Neural progenitor cell (in vitro differentiated cells): ENCODE data around the gene CDKL4. TPM values are rescaled to one million over a fixed set of nuclear protein-coding genes. Genes with fewer than 3 reads are reported as not detected.
"Not testable (repeated sequence)": the region's sequence is repeated elsewhere in the genome, so short reads cannot be mapped to it uniquely, and the experiment has no call there.

Experiments
- DNase-seq: peaks from one replicate; pipeline ENCODE4 v3.0.0-alpha.2; 2016; ENCODE audit warnings: low spot score
- H2AFZ ChIP-seq: fragments of 200-600 bp; sonication (generic); replicated peaks from 2 replicates; pipeline ENCODE4 v1.6.1; 2016; ENCODE audit warnings: antibody characterized with exemption
- H3F3A ChIP-seq: fragments of 200-600 bp; sonication (generic); 2 replicates; pipeline ENCODE4 v1.6.1; 2016; ENCODE audit warnings: antibody characterized with exemption, low read depth
- H3K27ac ChIP-seq: fragments of 200-600 bp; sonication (generic); 2 replicates; pipeline ENCODE4 v1.5.1; 2016; ENCODE audit warnings: mild to moderate bottlenecking
- H3K27me3 ChIP-seq: fragments of 200-600 bp; sonication (generic); 2 replicates; pipeline ENCODE4 v1.6.1; 2016; ENCODE audit warnings: mild to moderate bottlenecking, moderate library complexity
- H3K36me3 ChIP-seq: fragments of 200-600 bp; sonication (generic); 2 replicates; pipeline ENCODE4 v1.5.1; 2016
- H3K4me1 ChIP-seq: fragments of 200-600 bp; sonication (generic); 2 replicates; pipeline ENCODE4 v1.6.1; 2016; ENCODE audit warnings: mixed run types
- H3K4me2 ChIP-seq: fragments of 200-600 bp; sonication (generic); 2 replicates; pipeline ENCODE4 v1.6.1; 2016
- H3K4me3 ChIP-seq: fragments of 200-600 bp; sonication (generic); 2 replicates; pipeline ENCODE4 v1.5.1; 2016
- H3K79me2 ChIP-seq: fragments of 200-600 bp; sonication (generic); 2 replicates; pipeline ENCODE4 v1.6.1; 2016; ENCODE audit warnings: low read depth
- H3K9ac ChIP-seq: fragments of 200-600 bp; sonication (generic); 2 replicates; pipeline ENCODE4 v1.6.1; 2016
- H3K9me3 ChIP-seq: fragments of 200-600 bp; sonication (generic); 2 replicates; pipeline ENCODE4 v1.5.1; 2016; ENCODE audit warnings: low read depth
- H4K20me1 ChIP-seq: fragments of 200-600 bp; sonication (generic); 2 replicates; pipeline ENCODE4 v1.6.1; 2016; ENCODE audit warnings: low read depth
- H3K27ac Mint-ChIP-seq: 3 replicates; pipeline ENCODE4 v1.8.0; 2021; ENCODE audit warnings: mixed read lengths
- H3K27me3 Mint-ChIP-seq: 2 replicates; pipeline ENCODE4 v1.8.0; 2022; ENCODE audit warnings: low read depth, mild to moderate bottlenecking, inconsistent platforms, moderate library complexity, mixed read lengths; ENCODE audit not compliant: insufficient read depth
- H3K36me3 Mint-ChIP-seq: 3 replicates; pipeline ENCODE4 v1.8.0; 2021; ENCODE audit warnings: mixed read lengths
- H3K4me1 Mint-ChIP-seq: 3 replicates; pipeline ENCODE4 v1.8.0; 2021; ENCODE audit warnings: mixed read lengths
- H3K4me3 Mint-ChIP-seq: 3 replicates; pipeline ENCODE4 v1.8.0; 2021; ENCODE audit warnings: mild to moderate bottlenecking, moderate library complexity, mixed read lengths
- H3K9me3 Mint-ChIP-seq: 3 replicates; pipeline ENCODE4 v1.8.0; 2020; ENCODE audit warnings: mixed read lengths
- CTCF ChIP-seq: fragments of 200-600 bp; sonication (generic); IDR thresholded peaks from 2 replicates; pipeline ENCODE4 v1.5.1; 2017; ENCODE audit warnings: antibody characterized with exemption, mild to moderate bottlenecking
- EZH2 ChIP-seq: fragments of 200-600 bp; sonication (generic); IDR thresholded peaks from 2 replicates; pipeline ENCODE4 v1.6.1; 2017; ENCODE audit warnings: antibody characterized with exemption, mild to moderate bottlenecking, moderate library complexity
- EZH2phosphoT487 ChIP-seq: fragments of 200-600 bp; sonication (generic); IDR thresholded peaks from 2 replicates; pipeline ENCODE4 v1.6.1; 2017; ENCODE audit warnings: antibody characterized with exemption
- total RNA-seq: library from RNA; depleted of rRNA; stranded (reverse); fragments of >200 nt; gene quantifications from 2 replicates; pipeline ENCODE4 v1.2.3, GENCODE V29; 2015; ENCODE audit warnings: low replicate concordance

Gene CDKL4
- total RNA-seq, 1 donor from 2014 or later, result not detected

GRCh38 chr2:39252888-39253518 is 9.2 kb upstream of the CDKL4 start:
- no peaks in the 10 kb centered on the region for H3K27me3 Mint-ChIP-seq
- no peaks in the 10 kb centered on the region for H3K79me2 ChIP-seq
- TF ChIP-seq CTCF (no peak), EZH2 (no peak), EZH2phosphoT487 (no peak)
- no peaks in the 10 kb centered on the region for H3K9me3 Mint-ChIP-seq
- no peak overlapping the region for H3K27ac Mint-ChIP-seq
- no peak overlapping the region for H3K4me3 Mint-ChIP-seq
- H3K4me1 Mint-ChIP-seq, result no peaks in the 10 kb centered on the region
- no peak overlapping the region for H3K4me2 ChIP-seq
- H3K9ac ChIP-seq, result no peak overlapping the region
- no peaks in the 10 kb centered on the region for H3K9me3 ChIP-seq
- no peak overlapping the region for H2AFZ ChIP-seq
- no peak overlapping the region for H3K4me3 ChIP-seq
- H3K27ac ChIP-seq, result no peak overlapping the region
- peaks cover 45% of the 10 kb centered on the region for H3K36me3 Mint-ChIP-seq
- no peak for DNase-seq
- no peaks in the 10 kb centered on the region for H4K20me1 ChIP-seq
- H3K27me3 ChIP-seq, result no peaks in the 10 kb centered on the region
- H3K36me3 ChIP-seq, result peaks cover 15% of the 10 kb centered on the region
- H3F3A ChIP-seq, result peaks cover 3% of the 10 kb centered on the region
- no peaks in the 10 kb centered on the region for H3K4me1 ChIP-seq

DNA sequence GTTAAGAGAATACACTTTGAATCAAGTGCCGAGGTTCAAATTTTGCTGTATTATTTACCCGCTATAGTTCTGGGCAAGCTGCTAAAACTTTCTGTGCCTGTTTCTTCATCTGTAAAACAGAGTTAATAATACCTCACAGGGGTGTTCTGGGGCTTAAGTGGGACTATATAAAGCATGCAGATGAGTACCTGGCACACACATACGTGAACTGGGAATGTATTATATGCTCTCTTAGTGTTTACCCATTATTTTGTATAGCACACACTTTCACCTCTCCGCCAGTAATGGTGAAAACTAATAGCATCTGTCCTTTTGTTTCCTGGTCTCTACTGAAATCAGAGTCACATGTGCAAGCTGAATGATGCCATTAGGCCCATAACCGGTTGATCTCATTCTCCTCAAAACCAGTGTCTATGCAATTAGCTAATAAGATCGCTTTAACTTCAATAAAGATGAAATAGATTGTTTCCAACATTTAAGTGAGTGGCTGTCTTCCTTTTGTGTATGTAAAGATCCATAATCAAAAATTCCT is 3.8 kb upstream of the CDKL4 start:
- Mint-ChIP-seq H3K4me1 (no peaks in the 10 kb centered on the region), H3K27ac (no peak overlapping the region), H3K4me3 (no peak overlapping the region), H3K27me3 (peaks cover 2% of the 10 kb centered on the region), H3K9me3 (no peaks in the 10 kb centered on the region), H3K36me3 (peaks cover 32% of the 10 kb centered on the region)
- Histone ChIP-seq H3K36me3 (peaks cover 15% of the 10 kb centered on the region), H2AFZ (no peak overlapping the region), H3K4me3 (no peak overlapping the region), H3K9ac (no peak overlapping the region), H3K9me3 (no peaks in the 10 kb centered on the region), H3K4me1 (no peaks in the 10 kb centered on the region), H3K27me3 (no peaks in the 10 kb centered on the region), H3K79me2 (no peaks in the 10 kb centered on the region), H3F3A (peaks cover 3% of the 10 kb centered on the region), H3K27ac (no peak overlapping the region), H4K20me1 (no peaks in the 10 kb centered on the region), H3K4me2 (no peak overlapping the region)
- no peak for TF ChIP-seq EZH2phosphoT487
- no peak for TF ChIP-seq CTCF
- TF ChIP-seq EZH2, result no peak
- DNase-seq, result no peak

GRCh38 chr2:39246382-39246980 is 2.7 kb upstream of the CDKL4 start:
- Histone ChIP-seq H2AFZ (no peak overlapping the region), H3K4me2 (no peak overlapping the region), H3K4me1 (no peaks in the 10 kb centered on the region), H3K4me3 (no peak overlapping the region), H4K20me1 (no peaks in the 10 kb centered on the region), H3K9ac (no peak overlapping the region), H3F3A (peaks cover 3% of the 10 kb centered on the region), H3K36me3 (peaks cover 7% of the 10 kb centered on the region), H3K9me3 (no peaks in the 10 kb centered on the region), H3K27ac (no peak overlapping the region), H3K27me3 (no peaks in the 10 kb centered on the region), H3K79me2 (no peaks in the 10 kb centered on the region)
- peaks cover 2% of the 10 kb centered on the region for H3K27me3 Mint-ChIP-seq
- H3K36me3 Mint-ChIP-seq, result peaks cover 24% of the 10 kb centered on the region
- no peak overlapping the region for H3K4me3 Mint-ChIP-seq
- H3K27ac Mint-ChIP-seq, result no peak overlapping the region
- H3K4me1 Mint-ChIP-seq, result peaks cover 2% of the 10 kb centered on the region
- H3K9me3 Mint-ChIP-seq, result no peaks in the 10 kb centered on the region
- no peak for TF ChIP-seq EZH2phosphoT487
- TF ChIP-seq CTCF, result no peak
- TF ChIP-seq EZH2, result no peak
- DNase-seq, result no peak

DNA sequence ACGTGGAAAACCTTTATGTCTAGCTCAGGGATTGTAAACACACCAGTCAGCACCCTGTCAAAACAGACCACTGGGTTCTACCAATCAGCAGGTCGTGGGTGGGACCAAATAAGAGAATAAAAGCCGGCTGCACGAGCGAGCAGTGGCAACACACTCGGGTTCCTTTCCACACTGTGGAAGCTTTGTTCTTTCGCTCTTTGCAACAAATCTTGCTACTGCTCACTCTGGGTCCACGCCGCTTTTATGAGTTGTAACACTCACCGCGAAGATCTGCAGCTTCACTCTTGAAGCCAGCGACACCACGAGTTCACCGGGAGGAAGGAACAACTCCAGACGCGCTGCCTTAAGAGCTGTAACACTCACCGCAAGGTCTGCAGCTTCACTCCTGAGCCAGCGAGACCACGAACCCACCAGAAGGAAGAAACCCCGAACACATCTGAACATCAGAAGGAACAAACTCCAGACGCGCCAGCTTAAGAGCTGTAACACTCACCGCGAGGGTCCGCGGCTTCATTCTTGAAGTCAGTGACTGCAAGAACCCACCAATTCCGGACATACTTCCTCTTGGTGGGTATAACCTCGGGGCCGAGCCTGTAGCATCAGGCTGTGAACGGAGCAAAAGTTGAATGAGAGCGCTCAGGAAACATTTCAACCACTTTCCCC is 1.3 kb upstream of the CDKL4 start:
- H4K20me1 ChIP-seq, H3K27ac ChIP-seq, H3K4me3 ChIP-seq, DNase-seq, H3F3A ChIP-seq, H3K4me1 Mint-ChIP-seq, H3K36me3 ChIP-seq, H3K9ac ChIP-seq, H3K4me1 ChIP-seq, H3K27me3 Mint-ChIP-seq, H3K27ac Mint-ChIP-seq, H3K79me2 ChIP-seq, H3K9me3 ChIP-seq, H3K9me3 Mint-ChIP-seq, H3K4me3 Mint-ChIP-seq, H3K27me3 ChIP-seq, H2AFZ ChIP-seq, H3K4me2 ChIP-seq: not testable (repeated sequence)
- H3K36me3 Mint-ChIP-seq, result peaks cover 12% of the 10 kb centered on the region

GRCh38 chr2:39244241-39244862 is 582 bp upstream of the CDKL4 start:
- not testable (repeated sequence) for H3K27me3 ChIP-seq, H3F3A ChIP-seq, H3K4me1 ChIP-seq, H3K27ac ChIP-seq, H4K20me1 ChIP-seq, H3K9ac ChIP-seq, H3K9me3 Mint-ChIP-seq, H3K4me1 Mint-ChIP-seq, H3K9me3 ChIP-seq, DNase-seq, H3K4me2 ChIP-seq, H3K36me3 ChIP-seq, H3K79me2 ChIP-seq, H3K4me3 ChIP-seq, H2AFZ ChIP-seq, H3K27me3 Mint-ChIP-seq, H3K4me3 Mint-ChIP-seq, H3K27ac Mint-ChIP-seq
- H3K36me3 Mint-ChIP-seq, result peaks cover 12% of the 10 kb centered on the region
